IPS DF 6.9 (cell line): Measurements from ENCODE around the gene UBXN2A.

Source experiments
- DNase-seq: peaks from one replicate; pipeline ENCODE4 v3.0.0-alpha.2; 2013; ENCODE audit warnings: low read depth, low spot score
- H3K27ac ChIP-seq: one replicate; pipeline ENCODE4 v1.5.1; 2013; ENCODE audit warnings: low read length, control low read depth
- H3K27me3 ChIP-seq: 2 replicates; pipeline ENCODE4 v1.6.1; 2013; ENCODE audit warnings: mild to moderate bottlenecking, low read length; ENCODE audit not compliant: control insufficient read depth, insufficient read depth
- H3K36me3 ChIP-seq: 2 replicates; pipeline ENCODE4 v1.6.1; 2013; ENCODE audit warnings: low read length; ENCODE audit not compliant: control insufficient read depth, insufficient read depth
- H3K4me1 ChIP-seq: 2 replicates; pipeline ENCODE4 v1.6.1; 2013; ENCODE audit warnings: low read length; ENCODE audit not compliant: control insufficient read depth, insufficient read depth
- H3K4me3 ChIP-seq: 2 replicates; pipeline ENCODE4 v1.5.1; 2013; ENCODE audit warnings: mild to moderate bottlenecking, low read length
- H3K9me3 ChIP-seq: 2 replicates; pipeline ENCODE4 v1.6.1; 2013; ENCODE audit warnings: low read length, inconsistent platforms; ENCODE audit not compliant: control insufficient read depth, insufficient read depth
- WGBS: extraction: QIAGEN DNeasy Blood & Tissue Kit; methylation state at CpG from one replicate; pipeline ENCODE4 v1.1.7; 2013; ENCODE audit warnings: mixed read lengths, missing lambda C conversion rate; ENCODE audit not compliant: insufficient read length, insufficient coverage; 5-methylcytosine and 5-hydroxymethylcytosine counted together

Gene UBXN2A

DNA sequence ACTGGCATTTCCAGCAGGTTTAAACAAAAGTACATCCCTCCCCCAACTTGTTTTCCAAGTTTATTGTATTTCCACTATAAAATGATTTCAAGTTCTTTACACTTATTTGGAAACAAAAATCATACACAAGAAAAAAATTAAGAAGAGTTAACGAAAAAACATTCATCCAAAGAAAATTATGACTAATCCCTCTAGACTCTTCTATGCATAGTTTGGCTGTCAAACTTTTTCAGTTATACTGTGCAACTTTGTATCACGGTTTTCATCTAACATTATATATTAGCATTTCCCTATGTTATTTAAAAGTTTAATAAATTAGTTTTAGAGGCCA lies 106.3 kb downstream of the UBXN2A start:
- Histone ChIP-seq H3K4me1 (no peaks in the 10 kb centered on the region), H3K27ac (no peak overlapping the region), H3K27me3 (no peaks in the 10 kb centered on the region), H3K36me3 (no peaks in the 10 kb centered on the region), H3K4me3 (peak overlapping the region; percentile 92; the same call in 1 of the 2 replicates), H3K9me3 (no peaks in the 10 kb centered on the region)
- no peak for DNase-seq
- WGBS: no CpG with 5 or more reads among the region's 2 CpGs

- Histone ChIP-seq H3K36me3 (no peaks in the 10 kb centered on the region), H3K9me3 (no peaks in the 10 kb centered on the region), H3K27me3 (no peaks in the 10 kb centered on the region), H3K4me1 (no peaks in the 10 kb centered on the region), H3K4me3 (peak within 1 kb of the TSS; percentile 92; the same call in 1 of the 2 replicates), H3K27ac (no peak within 1 kb of the TSS)
- DNase-seq: peak; percentile 96
- WGBS: no CpG with 5 or more reads among the region's 38 CpGs
These were observed 106.9 kb downstream of the UBXN2A start, which contains the start of gene WDCP for GRCh38 chr2:24046930-24047702. TSS of gene WDCP (minus strand) at chr2:24047391. CDS start at chr2:24039494, 7,897 bp downstream.

GRCh38 chr2:24047703-24048033 lies 107.4 kb downstream of the UBXN2A start:
- no peak overlapping the region for H3K27ac ChIP-seq
- no peaks in the 10 kb centered on the region for H3K9me3 ChIP-seq
- H3K36me3 ChIP-seq: no peaks in the 10 kb centered on the region
- DNase-seq: no peak
- no CpG with 5 or more reads among the region's 8 CpGs for WGBS
- H3K27me3 ChIP-seq: no peaks in the 10 kb centered on the region
- no peaks in the 10 kb centered on the region for H3K4me1 ChIP-seq
- H3K4me3 ChIP-seq: no peak overlapping the region

DNA sequence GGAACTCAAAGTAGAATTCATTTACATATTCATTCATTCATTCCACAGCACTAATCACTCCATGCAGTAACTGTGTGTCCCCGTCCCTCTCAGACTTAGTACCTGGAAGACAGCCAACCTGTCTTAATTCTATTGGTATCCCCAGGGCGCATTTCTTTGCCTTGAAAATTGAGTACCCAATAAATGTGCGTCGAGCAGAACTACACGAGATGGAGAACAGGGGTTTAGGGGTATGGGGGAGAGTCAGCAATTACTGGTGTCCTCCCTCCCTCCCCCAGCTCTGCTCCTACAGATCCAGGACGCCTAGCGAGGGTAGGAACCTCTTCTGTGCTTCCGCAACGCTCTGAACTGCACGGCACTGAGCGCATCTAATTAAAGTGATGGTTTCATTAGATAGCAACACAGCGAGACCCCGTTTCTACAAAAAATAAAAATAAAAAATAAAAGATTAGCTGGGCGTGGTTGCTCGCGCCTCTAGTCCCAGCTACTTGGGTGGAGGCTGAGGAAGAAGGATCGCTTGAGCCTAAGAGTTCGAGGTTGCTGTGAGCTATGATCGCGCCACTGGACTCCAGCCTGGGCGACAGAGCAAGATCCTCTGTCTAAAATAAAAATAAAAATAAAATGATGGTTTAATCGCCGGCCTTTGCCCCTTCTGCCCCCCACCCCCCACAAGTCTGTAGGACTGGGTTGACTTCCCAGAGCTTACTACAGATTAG lies 108.7 kb downstream of the UBXN2A start:
- no peaks in the 10 kb centered on the region for H3K9me3 ChIP-seq
- peak overlapping the region; percentile 91; the same call in 1 of the 2 replicates for H3K4me3 ChIP-seq
- H3K4me1 ChIP-seq: no peaks in the 10 kb centered on the region
- WGBS: no CpG with 5 or more reads among the region's 23 CpGs
- H3K36me3 ChIP-seq: no peaks in the 10 kb centered on the region
- no peaks in the 10 kb centered on the region for H3K27me3 ChIP-seq
- H3K27ac ChIP-seq: no peak overlapping the region
- no peak for DNase-seq

- Histone ChIP-seq H3K9me3 (no peaks in the 10 kb centered on the region), H3K4me3 (peak within 1 kb of the TSS; percentile 91), H3K36me3 (peaks cover 2% of the 10 kb centered on the region; the same call in 1 of the 2 replicates), H3K27me3 (no peaks in the 10 kb centered on the region), H3K27ac (no peak within 1 kb of the TSS), H3K4me1 (no peaks in the 10 kb centered on the region)
- no peak for DNase-seq
- no CpG with 5 or more reads among the region's 52 CpGs for WGBS
These were observed 109.3 kb downstream of the UBXN2A start, which contains the start of gene FKBP1B for GRCh38 chr2:24049485-24050021. TSS of gene FKBP1B (plus strand) at chr2:24049741. CDS start at chr2:24049850, 109 bp downstream.

DNA sequence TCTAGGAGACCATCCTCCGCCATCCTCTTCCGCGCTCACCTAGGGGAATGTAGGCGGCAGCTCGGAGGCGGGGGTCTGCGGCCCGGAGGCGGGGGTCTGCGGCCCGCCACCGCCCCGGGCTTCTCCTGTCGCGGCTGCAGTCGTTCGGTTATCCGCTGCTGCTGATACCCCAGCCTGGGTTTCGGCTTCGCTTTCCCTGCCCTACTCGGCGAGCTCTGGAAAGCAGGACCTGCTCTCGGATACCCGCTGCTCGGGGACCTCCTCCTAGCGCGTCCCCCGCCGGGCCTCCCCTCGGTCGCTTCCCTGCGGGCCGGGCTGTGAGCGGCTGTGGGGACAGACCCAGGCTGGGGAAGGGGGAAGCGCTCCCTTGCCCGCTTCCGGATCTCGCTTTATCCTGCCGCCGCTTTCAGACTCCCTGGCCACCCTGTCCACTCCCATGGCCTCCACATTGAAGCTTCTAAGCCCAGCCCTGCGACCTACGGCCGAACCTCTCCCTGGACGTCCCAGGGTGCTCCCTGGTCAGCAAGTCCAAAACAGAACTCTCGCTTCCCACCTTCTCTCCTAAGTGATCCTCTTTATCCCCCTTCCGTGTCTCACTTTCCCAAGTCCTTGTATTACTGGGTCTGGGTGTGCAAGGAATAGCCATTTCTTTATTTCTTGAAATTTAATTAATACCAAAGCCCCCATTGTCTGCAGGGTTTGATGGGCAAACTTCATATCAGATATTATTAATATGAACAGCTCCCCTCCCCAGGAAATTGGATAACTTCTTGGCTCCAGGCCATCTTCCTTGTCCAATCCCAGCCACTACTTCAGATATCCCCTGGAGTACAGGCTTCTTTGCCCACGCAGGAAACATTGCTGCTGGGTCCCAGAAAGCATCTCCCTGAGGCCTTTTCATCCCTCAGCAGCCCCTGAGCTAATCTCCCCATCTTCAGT lies 110.0 kb downstream of the UBXN2A start:
- no peak for DNase-seq
- no peaks in the 10 kb centered on the region for H3K9me3 ChIP-seq

GRCh38 chr2:24051833-24052232 lies 111.6 kb downstream of the UBXN2A start:
- H3K27ac ChIP-seq: no peak overlapping the region
- H3K27me3 ChIP-seq: no peaks in the 10 kb centered on the region
- H3K4me3 ChIP-seq: no peak overlapping the region
- H3K9me3 ChIP-seq: no peaks in the 10 kb centered on the region
- peaks cover 3% of the 10 kb centered on the region; the same call in 1 of the 2 replicates for H3K36me3 ChIP-seq
- DNase-seq: no peak
- H3K4me1 ChIP-seq: no peaks in the 10 kb centered on the region
- WGBS: no CpG with 5 or more reads among the region's 8 CpGs

More for the DNA sequence above, 110.0 kb downstream of the UBXN2A start:
- Histone ChIP-seq H3K4me3 (peak overlapping the region; percentile 91), H3K27me3 (no peaks in the 10 kb centered on the region), H3K27ac (no peak overlapping the region), H3K36me3 (peaks cover 3% of the 10 kb centered on the region; the same call in 1 of the 2 replicates), H3K4me1 (no peaks in the 10 kb centered on the region)
- no CpG with 5 or more reads among the region's 47 CpGs for WGBS

GRCh38 chr2:24052951-24053350 lies 112.7 kb downstream of the UBXN2A start:
- peaks cover 3% of the 10 kb centered on the region; the same call in 1 of the 2 replicates for H3K36me3 ChIP-seq
- WGBS: no CpG with 5 or more reads among the region's 1 CpG
- H3K27ac ChIP-seq: no peak overlapping the region
- H3K9me3 ChIP-seq: no peaks in the 10 kb centered on the region
- H3K4me3 ChIP-seq: no peak overlapping the region
- no peak for DNase-seq
- H3K27me3 ChIP-seq: no peaks in the 10 kb centered on the region
- no peaks in the 10 kb centered on the region for H3K4me1 ChIP-seq
